Glutamatergic neuron (in vitro differentiated cells): ENCODE results near the gene FZD7. TPM values are rescaled to one million over a fixed set of nuclear protein-coding genes. Genes with fewer than 3 reads are reported as not detected.

Source experiments
- DNase-seq: peaks from one replicate; pipeline ENCODE4 v3.0.0; 2022
- H3K27ac Mint-ChIP-seq: one replicate; pipeline ENCODE4 v1.8.0; 2020; ENCODE audit warnings: mild to moderate bottlenecking, mixed read lengths, inconsistent platforms; ENCODE audit not compliant: unreplicated experiment
- H3K27me3 Mint-ChIP-seq: one replicate; pipeline ENCODE4 v1.8.0; 2020; ENCODE audit warnings: mild to moderate bottlenecking, moderate library complexity, mixed read lengths, inconsistent platforms; ENCODE audit not compliant: unreplicated experiment
- H3K36me3 Mint-ChIP-seq: one replicate; pipeline ENCODE4 v1.8.0; 2020; ENCODE audit warnings: mild to moderate bottlenecking, mixed read lengths, inconsistent platforms; ENCODE audit not compliant: unreplicated experiment
- H3K4me1 Mint-ChIP-seq: one replicate; pipeline ENCODE4 v1.8.0; 2020; ENCODE audit warnings: mild to moderate bottlenecking, low read depth, mixed read lengths, inconsistent platforms; ENCODE audit not compliant: unreplicated experiment
- H3K4me3 Mint-ChIP-seq: one replicate; pipeline ENCODE4 v1.8.0; 2020; ENCODE audit warnings: mild to moderate bottlenecking, mixed read lengths, inconsistent platforms; ENCODE audit not compliant: unreplicated experiment
- H3K9me3 Mint-ChIP-seq: one replicate; pipeline ENCODE4 v1.8.0; 2020; ENCODE audit warnings: mild to moderate bottlenecking, moderate library complexity, mixed read lengths, inconsistent platforms; ENCODE audit not compliant: unreplicated experiment
- CTCF ChIP-seq: fragments of 200-600 bp; sonication (generic); IDR thresholded peaks from one replicate; pipeline ENCODE4 v1.5.0; 2021; ENCODE audit not compliant: partially characterized antibody, unreplicated experiment
- total RNA-seq: library from RNA; stranded (reverse); fragmentation: NEBNext Ultra II Directional; extraction: Animal tissue kit (Norgen Biotek cat#: 25700); gene quantifications from one replicate; pipeline ENCODE4 v1.2.1, GENCODE V29; 2021; ENCODE audit not compliant: unreplicated experiment

Gene FZD7
- total RNA-seq, 1 donor from 2014 or later, result 19.0 TPM

GRCh38 chr2:202046572-202046971 is 12.9 kb downstream of the FZD7 start:
- Mint-ChIP-seq H3K27me3 (peaks cover 11% of the 10 kb centered on the region), H3K4me1 (peaks cover 4% of the 10 kb centered on the region), H3K27ac (no peak overlapping the region), H3K9me3 (peaks cover 2% of the 10 kb centered on the region), H3K4me3 (no peak overlapping the region), H3K36me3 (no peaks in the 10 kb centered on the region)
- no peak for TF ChIP-seq CTCF
- no peak for DNase-seq

GRCh38 chr2:202049092-202049728 is 15.6 kb downstream of the FZD7 start:
- no peak for TF ChIP-seq CTCF
- H3K27ac Mint-ChIP-seq, result no peak overlapping the region
- H3K9me3 Mint-ChIP-seq, result peaks cover 2% of the 10 kb centered on the region
- no peak for DNase-seq
- no peak overlapping the region for H3K4me3 Mint-ChIP-seq
- H3K27me3 Mint-ChIP-seq, result peaks cover 8% of the 10 kb centered on the region
- no peaks in the 10 kb centered on the region for H3K36me3 Mint-ChIP-seq
- no peaks in the 10 kb centered on the region for H3K4me1 Mint-ChIP-seq

- no peak for TF ChIP-seq CTCF
- Mint-ChIP-seq H3K4me1 (no peaks in the 10 kb centered on the region), H3K27me3 (peaks cover 11% of the 10 kb centered on the region), H3K27ac (no peak overlapping the region), H3K4me3 (no peak overlapping the region), H3K9me3 (peaks cover 2% of the 10 kb centered on the region), H3K36me3 (no peaks in the 10 kb centered on the region)
- DNase-seq, result no peak
Observed at GRCh38 chr2:202049840-202050239, 16.2 kb downstream of the FZD7 start.

- H3K9me3 Mint-ChIP-seq, result peaks cover 2% of the 10 kb centered on the region
- H3K4me1 Mint-ChIP-seq, result no peaks in the 10 kb centered on the region
- no peaks in the 10 kb centered on the region for H3K36me3 Mint-ChIP-seq
- no peak for TF ChIP-seq CTCF
- DNase-seq, result no peak
- H3K4me3 Mint-ChIP-seq, result no peak overlapping the region
- peaks cover 9% of the 10 kb centered on the region for H3K27me3 Mint-ChIP-seq
- H3K27ac Mint-ChIP-seq, result no peak overlapping the region
Observed at GRCh38 chr2:202050652-202051051, 17.0 kb downstream of the FZD7 start.

GRCh38 chr2:202051499-202052161 is 18.0 kb downstream of the FZD7 start:
- H3K27ac Mint-ChIP-seq, result no peak overlapping the region
- no peaks in the 10 kb centered on the region for H3K4me1 Mint-ChIP-seq
- no peaks in the 10 kb centered on the region for H3K36me3 Mint-ChIP-seq
- TF ChIP-seq CTCF, result no peak
- H3K9me3 Mint-ChIP-seq, result no peaks in the 10 kb centered on the region
- no peak overlapping the region for H3K4me3 Mint-ChIP-seq
- H3K27me3 Mint-ChIP-seq, result peaks cover 9% of the 10 kb centered on the region
- DNase-seq, result no peak
